ENCODE data around the gene TTC12. TPM values are rescaled to one million over a fixed set of nuclear protein-coding genes. Genes with fewer than 3 reads are reported as not detected.

The TTC12 gene, protein sequence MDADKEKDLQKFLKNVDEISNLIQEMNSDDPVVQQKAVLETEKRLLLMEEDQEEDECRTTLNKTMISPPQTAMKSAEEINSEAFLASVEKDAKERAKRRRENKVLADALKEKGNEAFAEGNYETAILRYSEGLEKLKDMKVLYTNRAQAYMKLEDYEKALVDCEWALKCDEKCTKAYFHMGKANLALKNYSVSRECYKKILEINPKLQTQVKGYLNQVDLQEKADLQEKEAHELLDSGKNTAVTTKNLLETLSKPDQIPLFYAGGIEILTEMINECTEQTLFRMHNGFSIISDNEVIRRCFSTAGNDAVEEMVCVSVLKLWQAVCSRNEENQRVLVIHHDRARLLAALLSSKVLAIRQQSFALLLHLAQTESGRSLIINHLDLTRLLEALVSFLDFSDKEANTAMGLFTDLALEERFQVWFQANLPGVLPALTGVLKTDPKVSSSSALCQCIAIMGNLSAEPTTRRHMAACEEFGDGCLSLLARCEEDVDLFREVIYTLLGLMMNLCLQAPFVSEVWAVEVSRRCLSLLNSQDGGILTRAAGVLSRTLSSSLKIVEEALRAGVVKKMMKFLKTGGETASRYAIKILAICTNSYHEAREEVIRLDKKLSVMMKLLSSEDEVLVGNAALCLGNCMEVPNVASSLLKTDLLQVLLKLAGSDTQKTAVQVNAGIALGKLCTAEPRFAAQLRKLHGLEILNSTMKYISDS
- 10 to 100 TPM; 12.8 to 14.4 TPM for total RNA-seq
- long read RNA-seq, partial matches to known transcripts: 1 of 7 reads
- long read RNA-seq, other reads (novel, unspliced or antisense): 3 of 7 reads

DNA sequence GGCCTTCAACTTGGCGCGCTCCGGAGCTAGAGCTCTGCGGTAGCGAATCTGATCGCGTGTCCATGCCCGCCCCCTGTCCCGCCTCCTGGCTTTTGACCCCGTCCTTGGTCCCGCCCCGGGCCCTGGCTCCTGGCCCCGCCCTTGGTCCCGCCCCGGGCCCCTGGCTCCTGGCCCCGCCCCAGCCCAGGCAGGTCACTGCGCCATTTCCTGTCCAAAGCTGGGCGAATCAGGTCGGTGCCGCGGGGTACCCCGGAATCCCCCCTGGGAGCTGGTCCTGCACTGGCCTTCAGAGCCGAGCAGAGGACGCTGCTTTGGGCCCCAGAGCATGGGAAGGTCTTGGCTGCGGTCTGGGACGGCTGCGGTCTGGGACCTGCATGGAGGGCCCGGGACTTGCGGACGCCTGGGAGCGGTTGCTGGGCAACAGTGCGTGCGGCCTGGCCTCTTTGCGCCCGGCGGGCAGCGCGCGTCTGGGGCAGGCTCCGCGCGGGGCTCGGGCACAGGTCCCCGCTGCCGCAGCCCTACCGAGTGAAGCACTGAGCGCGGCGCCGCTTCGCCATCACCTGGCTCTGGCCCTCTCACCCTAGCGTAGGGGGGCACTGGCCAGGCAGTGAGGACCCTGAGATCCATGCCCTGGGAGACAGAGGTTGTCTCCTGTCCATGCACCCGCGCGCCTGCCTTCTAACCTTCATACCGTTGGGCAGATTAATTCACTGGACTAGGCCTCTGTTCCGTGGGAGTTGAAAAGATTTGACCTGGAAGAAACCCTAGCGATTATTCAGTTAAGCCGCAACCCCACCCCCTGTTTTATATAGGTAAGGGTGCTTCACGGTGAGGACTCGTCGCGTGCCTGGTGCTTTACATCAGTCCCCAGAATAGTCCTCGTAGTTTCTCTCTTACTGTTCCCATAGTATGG, at the start of gene TTC12:
Gene TTC12 (plus strand): TSS at position 195 of the 913 bp plus-strand sequence. CDS start 1,675 bp downstream, outside the sequence.
- peak; percentile 95 to 98 for DNase-seq
- intact Hi-C loops (cut with DNase I, micrococcal nuclease): no loop called here
- peak; percentile 99 for ATAC-seq

DNA sequence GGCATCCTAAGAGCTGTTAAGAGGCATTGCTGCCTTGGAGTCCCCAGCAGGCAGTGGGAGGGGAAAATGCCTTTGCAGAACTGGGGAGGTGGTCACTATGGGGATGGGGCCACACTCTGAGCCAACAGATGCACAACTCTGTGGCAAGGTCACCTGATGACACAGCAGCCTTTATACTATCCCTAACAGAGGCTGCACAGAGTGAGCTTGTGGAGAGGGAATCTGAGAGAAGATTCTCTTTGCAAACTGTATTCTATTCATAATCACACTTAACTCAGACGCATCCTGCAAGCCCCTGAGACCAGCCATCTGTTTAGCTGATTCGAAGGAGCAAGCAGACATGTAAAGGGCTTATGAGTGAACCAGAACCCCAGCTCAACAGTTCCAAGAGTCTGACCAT, 49.0 kb upstream of the TTC12 start:
- intact Hi-C loops (cut with DNase I, micrococcal nuclease): no loop called here
- ATAC-seq: no peak

DNA sequence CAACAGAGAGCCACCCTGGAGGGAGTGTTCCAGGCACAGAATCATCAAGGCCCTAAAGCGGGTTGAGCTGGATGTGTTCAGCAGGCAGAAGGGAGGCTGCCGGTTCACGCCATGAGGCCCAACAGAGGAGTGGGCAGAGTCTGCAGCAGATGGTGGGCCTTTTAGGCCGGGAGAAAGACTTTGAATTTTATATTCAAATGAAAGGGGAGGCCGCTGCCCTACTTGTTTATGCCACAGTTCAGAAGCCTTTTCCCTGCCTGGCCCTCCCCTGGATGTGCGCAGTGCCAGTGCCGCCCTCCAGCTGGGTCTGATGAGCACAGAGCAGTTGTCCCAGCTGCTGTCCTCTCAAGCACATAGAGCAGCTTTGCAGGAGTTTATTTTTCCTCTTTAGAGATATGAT, 46.9 kb upstream of the TTC12 start:
- intact Hi-C loops (cut with DNase I, micrococcal nuclease): no loop called here
- ATAC-seq: no peak
- DNase-seq: no peak

More for the DNA sequence above, 49.0 kb upstream of the TTC12 start:
- DNase-seq: no peak

DNA sequence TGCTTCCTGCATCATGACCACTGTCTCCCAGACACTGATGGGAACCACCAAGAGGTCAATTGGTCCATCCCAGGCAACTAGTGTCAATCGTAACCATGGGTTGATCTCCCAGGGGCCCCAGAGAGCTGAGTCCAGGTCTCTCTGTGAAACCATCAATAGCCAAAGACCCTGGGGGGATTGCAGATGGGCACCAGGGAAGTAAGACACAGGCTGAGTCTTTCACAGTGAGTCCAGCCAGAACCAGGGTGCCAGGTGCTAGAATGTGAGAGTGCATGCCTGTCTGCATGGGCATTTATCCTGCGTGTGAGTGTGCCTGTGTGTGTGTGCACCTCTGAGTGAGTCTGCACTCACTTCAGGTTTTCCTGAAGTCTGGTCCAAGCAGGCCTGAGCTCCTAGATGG, 45.3 kb upstream of the TTC12 start:
- intact Hi-C loops (cut with DNase I, micrococcal nuclease): no loop called here
- DNase-seq (no peak), ATAC-seq (no peak)

DNA sequence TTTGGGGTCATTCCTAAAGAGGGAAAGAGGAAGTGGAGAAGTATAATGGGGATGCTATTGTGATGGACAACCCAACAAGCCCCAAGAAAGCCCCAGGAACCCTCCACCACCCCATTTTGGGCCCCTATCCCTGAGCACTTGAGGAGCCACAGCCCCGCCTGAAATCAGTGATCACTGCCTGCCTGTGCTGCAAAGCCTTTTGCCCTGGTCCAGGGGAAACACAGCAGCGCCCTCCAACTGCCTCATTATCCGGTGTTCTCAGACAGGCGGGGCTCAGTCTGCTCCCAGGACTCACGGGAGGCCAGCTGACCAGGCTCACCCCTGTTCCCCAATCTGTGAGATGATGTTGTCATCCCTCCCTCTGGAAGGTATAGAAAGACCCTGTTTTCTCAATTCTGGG, 44.7 kb upstream of the TTC12 start:
- intact Hi-C loops (cut with DNase I, micrococcal nuclease): no loop called here
- ATAC-seq (no peak), DNase-seq (no peak)

DNA sequence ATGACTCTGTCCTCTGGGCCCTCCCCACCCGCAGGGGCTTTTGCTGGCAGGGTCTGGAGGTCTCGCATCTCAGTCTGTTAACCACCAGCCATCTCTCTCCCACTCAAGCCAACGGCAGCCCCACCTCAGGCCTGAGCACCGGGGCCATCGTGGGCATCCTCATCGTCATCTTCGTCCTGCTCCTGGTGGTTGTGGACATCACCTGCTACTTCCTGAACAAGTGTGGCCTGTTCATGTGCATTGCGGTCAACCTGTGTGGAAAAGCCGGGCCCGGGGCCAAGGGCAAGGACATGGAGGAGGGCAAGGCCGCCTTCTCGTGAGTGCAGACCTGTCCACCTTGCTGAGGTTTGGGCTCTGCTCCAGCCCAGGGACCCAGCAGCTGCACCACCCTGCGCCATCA, 44.3 kb upstream of the TTC12 start:
- ATAC-seq (no peak), DNase-seq (no peak)
- intact Hi-C loops (cut with DNase I, micrococcal nuclease): no loop called here

DNA sequence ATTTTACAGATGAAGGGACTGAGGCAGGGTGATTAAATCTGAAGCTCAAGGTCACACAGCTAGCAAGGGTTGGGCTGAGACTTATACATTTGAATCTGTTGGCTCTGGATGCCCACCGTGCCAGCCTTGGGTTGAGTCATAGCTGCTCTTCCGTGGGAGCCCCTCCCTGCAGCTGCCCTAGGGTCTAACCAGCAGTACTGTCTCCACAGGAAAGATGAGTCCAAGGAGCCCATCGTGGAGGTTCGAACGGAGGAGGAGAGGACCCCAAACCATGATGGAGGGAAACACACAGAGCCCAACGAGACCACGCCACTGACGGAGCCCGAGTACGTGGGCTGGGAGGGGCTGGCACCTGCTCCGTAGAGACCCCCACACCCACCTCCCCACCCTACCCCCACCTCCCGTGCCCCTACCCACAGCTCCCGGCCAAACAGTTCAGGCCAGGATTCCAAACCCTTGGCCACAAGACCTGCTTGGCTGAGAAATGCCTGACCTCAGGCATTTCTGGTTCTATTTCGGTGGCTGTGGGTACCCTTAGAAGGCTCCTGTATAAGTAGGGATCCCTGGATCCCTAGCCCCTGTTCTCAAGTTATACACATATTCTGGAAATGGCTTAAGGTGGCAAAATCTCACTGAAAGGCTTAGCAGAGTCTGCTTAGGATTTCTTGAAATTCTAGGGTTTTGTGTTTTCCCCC, 42.7 kb upstream of the TTC12 start:
- ATAC-seq: no peak
- intact Hi-C loops (cut with DNase I, micrococcal nuclease): no loop called here

DNA sequence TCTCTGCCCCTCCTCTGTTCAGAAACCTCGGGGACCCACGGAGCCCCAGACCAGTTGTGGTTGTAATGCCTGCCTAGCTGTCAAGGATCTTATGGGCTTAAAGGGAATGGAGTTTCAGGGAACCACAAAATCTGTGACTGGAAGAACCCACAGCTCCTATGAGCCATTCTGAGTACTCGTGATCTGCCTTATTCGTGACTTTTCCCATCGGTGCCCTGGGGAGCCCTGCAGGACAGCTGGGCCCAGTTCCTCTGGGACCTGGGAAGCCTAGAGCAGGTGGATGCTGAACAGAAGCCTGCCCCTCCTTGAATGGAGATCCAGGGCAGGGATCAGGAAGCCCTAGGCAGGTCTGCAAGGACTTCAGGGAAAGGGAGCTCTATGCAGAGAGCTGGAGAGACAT, 42.1 kb upstream of the TTC12 start:
- DNase-seq: no peak
- ATAC-seq: no peak
- intact Hi-C loops (cut with DNase I, micrococcal nuclease): no loop called here

More for the DNA sequence above, 42.7 kb upstream of the TTC12 start:
- DNase-seq: no peak

DNA sequence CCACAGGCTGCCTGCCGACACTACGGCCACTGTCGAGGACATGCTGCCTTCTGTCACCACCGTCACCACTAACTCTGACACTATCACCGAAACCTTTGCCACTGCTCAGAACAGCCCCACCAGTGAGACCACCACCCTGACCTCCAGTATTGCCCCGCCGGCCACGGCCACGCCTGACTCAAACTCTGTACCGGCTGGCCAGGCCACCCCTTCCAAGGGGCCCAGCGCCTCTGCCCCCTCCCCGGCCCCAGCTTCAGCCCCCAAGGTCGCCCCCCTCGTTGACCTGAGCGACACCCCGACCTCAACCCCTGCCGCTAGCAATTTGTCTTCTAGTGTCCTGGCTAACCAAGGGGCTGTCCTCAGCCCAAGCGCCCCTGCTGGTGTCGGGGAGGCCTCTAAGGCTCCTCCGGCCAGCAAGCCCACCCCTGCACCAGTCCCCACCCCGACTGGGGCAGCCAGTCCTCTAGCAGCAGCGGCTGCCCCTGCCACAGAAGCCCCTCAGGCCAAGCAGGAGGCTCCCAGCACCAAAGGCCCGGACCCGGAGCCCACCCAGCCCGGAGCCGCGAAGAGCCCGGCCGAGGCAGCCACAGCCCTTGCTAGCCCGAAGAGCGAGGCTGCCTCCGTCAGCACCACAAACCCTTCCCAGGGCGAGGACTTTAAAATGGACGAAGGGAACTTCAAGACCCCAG, 41.3 kb upstream of the TTC12 start:
- ATAC-seq (no peak), DNase-seq (no peak)
- intact Hi-C loops (cut with DNase I, micrococcal nuclease): no loop called here

DNA sequence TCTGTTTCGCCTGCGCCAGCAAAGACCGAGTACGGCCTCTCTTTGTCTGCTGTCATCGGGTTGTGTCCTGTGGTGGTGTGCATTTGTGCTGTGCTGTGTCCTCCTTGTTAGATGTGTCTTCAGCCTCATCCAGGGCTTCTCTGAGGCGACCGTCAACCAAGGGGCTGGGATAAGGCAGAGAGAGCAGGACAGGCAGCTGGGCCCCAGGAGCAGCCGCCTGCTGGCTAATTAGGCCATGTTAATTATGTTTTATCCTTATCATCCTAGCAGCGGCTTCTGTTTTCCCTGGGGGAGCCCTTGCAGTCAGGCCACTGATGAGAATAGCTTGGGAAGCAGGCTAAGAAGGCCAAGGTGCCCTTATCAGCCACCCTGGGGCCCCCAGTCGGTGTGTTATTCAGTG, 40.7 kb upstream of the TTC12 start:
- ATAC-seq (no peak), DNase-seq (no peak)
- intact Hi-C loops (cut with DNase I, micrococcal nuclease): no loop called here

DNA sequence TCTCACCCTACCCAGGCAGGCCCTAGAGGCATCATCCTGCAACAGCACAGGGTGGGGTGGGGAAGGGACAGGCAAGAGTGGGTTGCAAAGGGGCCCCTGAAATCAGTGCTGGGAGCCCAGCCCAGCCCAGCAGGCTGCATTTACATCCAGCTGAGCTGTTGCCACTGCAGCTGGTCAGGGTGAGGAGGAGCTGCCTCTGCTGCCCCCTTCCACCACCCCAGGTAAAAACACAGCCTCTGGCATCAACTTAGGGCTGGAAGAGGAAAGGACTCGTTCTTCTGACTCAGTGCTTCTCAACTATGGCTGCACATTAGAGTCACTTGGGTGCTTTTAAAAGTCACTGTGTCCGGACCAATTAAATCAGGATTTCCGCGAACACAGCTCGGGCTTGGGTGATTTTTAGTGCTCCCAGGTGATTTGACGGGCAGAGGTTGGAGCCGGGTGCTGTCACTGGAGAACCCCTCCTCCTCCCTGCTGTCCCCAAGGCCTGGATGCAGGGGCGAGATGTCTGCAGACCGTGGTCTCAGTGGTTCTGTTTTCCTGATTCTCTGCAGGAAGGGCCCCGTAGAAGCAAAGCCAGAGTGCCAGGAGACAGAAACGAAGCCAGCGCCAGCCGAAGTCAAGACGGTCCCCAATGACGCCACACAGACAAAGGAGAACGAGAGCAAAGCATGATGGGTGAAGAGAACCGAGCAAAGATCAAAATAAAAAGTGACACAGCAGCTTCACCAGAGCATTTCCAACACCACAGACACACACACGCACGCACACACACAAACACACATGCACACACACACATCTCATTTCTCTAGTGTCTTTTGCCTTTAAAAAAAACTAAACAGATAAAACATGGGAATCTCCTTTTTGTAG, 39.4 kb upstream of the TTC12 start:
- no peak for ATAC-seq
- intact Hi-C loops (cut with DNase I, micrococcal nuclease): no loop called here
- DNase-seq: no peak

DNA sequence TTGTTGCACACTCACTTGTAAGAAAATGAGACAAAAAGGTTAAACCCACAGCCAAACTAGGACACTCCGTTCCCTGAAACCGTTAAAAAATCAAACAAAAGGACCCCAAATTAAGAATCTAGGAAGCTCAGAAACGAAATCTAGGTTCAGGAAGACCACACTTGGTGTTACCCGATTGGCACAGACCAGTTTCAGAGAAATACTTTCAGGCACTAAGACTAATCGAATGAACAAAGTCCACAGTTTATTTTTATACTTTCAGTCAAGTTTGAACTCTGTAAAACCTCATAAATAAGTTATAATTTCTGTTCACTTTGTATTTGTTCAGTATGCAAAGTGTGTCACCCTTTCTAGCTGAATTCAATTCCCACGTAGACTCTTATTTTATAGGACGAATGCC, 38.8 kb upstream of the TTC12 start:
- DNase-seq (no peak), ATAC-seq (no peak)
- intact Hi-C loops (cut with DNase I, micrococcal nuclease): no loop called here

DNA sequence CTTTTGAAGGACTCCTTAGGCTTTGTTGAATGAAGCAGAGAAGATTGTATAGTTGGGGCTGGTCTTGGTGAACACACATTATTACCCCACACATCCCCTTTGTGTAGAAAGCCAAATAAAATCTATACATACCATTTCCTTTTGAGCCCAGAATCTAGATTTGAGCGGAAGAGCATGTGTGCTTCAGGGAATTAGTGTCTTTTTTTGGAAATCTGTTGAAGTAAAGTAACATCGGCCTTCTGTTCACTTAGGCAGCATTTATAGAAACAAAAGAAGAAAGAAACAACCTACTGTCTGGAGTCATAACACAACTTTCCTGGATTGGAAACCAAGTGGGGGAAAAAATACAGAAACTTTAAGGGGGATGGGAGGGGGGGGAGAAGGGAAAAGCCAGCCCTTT, 37.9 kb upstream of the TTC12 start:
- intact Hi-C loops (cut with DNase I, micrococcal nuclease): no loop called here
- ATAC-seq (no peak), DNase-seq (no peak)

DNA sequence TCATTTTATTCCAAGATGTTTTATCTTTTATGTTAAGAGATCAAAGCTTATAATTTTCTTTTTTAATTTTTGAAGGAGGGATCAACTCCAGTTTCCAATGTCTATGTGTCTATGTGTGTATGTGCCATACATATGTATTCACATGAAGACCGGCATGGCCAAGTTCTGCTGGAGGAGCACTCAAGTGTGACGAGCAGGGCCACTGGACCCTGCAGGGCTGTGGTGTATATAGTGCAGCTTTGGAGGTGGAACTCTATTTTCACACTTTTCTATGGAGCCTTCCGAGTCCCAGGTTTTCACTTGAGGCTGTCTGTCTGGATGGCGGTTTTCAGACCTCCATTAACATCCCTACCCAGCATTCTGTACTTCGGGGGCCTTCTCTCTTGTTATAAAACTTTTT, 36.5 kb upstream of the TTC12 start:
- intact Hi-C loops (cut with DNase I, micrococcal nuclease): no loop called here
- ATAC-seq (no peak), DNase-seq (no peak)

DNA sequence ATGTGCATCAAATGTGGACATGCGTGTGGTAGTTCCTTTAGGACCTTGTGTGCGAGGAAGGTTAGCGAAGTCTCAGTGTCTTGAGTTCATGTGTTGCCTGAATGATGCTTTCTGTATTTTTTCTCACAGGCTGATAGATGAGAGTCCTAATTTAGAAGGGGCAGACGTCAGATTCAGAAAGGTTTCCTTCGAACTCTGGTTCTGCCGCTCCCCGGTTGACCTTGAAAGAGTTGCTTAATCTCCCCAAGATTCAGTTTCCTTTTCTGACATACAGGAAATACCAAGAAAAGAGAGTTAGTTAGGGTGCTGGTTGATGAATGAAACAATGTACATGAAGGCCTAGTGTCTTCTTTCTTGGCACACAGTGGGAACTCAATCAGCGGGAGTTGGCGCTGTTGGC, 35.9 kb upstream of the TTC12 start:
- DNase-seq (no peak), ATAC-seq (no peak)
- intact Hi-C loops (cut with DNase I, micrococcal nuclease): no loop called here

DNA sequence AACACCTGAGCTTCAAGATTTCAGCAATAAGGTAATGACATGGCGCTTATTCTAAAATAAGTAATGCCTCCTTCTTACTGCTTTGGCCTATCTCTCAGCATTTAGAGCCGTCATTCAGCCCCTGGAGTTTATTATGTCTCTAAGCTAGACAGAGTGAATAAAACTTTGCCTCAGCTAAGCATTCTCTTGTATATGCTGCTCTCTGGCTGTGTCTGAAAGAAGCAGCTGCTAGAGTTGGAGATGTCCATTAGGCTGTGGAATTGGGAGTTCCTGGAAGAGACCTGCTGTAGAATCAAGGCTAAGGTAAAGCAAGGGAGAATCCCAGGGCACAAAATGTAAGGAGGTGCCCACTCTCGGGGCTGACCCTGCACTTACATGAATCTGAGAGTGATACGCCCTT, 35.5 kb upstream of the TTC12 start:
- no peak for ATAC-seq
- intact Hi-C loops (cut with DNase I, micrococcal nuclease): no loop called here
- DNase-seq: no peak

DNA sequence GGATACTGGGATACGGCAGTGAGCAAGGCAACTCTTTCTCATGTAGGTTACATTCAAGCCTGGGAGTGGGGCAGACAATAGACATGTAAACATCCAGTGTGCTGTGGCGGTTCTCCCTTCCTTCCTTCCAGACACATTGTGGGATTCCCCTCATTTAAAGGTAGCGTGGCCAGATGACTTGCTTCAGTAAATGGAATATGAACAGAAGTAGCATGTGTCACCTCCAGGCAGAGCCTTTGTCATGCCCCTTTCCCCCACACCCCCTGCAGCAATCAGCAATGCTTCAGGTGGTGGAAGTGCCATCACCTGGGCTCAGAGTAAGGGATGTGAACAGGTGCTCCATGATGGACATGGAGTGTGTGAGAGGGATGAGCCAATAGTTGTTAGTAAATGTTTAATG, 34.8 kb upstream of the TTC12 start:
- no peak for DNase-seq
- intact Hi-C loops (cut with DNase I, micrococcal nuclease): no loop called here
- no peak for ATAC-seq
